ENCODE measurements around the gene MFSD2A. TPM values are rescaled to one million over a fixed set of nuclear protein-coding genes. Genes with fewer than 3 reads are reported as not detected.
A peak's percentile ranks its signal among the peaks of the same experiment; 100 is the strongest.

MFSD2A gene
- total and polyA plus RNA-seq, 10 of the 15 experiments (the other 5 are each of a cell fraction or from before 2014, with no cell fraction given): 0.84 to 30.1 (median 15.2) TPM

GRCh38 chr1:40014812-40015594 is 60.1 kb downstream of the MFSD2A start:
- no peaks in the 10 kb centered on the region for H3K4me1 ChIP-seq (ENCODE audit: control insufficient read depth, insufficient read depth, low read length)
- no peak overlapping the region for H3K4me2 ChIP-seq (ENCODE audit: control insufficient read depth, insufficient read depth)
- no peaks in the 10 kb centered on the region for H3K79me2 ChIP-seq (ENCODE audit: control insufficient read depth, insufficient read depth, low read length)
- WGBS (ENCODE audit: insufficient coverage, insufficient replicate concordance, low lambda C conversion rate, missing lambda C conversion rate): 36% methylated on average over 10 of the region's 10 CpGs
- in situ Hi-C loops (cut with MboI): no loop called here
- ChIA-PET CTCF (interaction anchor here (1.2 to 3.8 kb wide), 4 partner anchors 17 to 103 kb away, joined by 3 to 30 read pairs (median 10); no protein-coding TSS in a partner anchor), SMC1A (ENCODE audit: uncharacterized antibody, unreplicated experiment) (interaction anchor here (1.4 to 1.8 kb wide), 3 partner anchors 16 to 197 kb away, joined by 3 to 5 read pairs (median 4); no protein-coding TSS in a partner anchor), RAD21 (ENCODE audit: unreplicated experiment) (interaction anchor here (0.6 to 1.7 kb wide), 5 partner anchors 11 to 326 kb away, joined by 3 to 6 read pairs (median 4); no protein-coding TSS in a partner anchor), POLR2A (no interaction called here)
- ATAC-seq: peak; percentile 68
- H3K36me3 ChIP-seq (ENCODE audit: control insufficient read depth in 2 of 2, insufficient read depth in 2 of 2, low read length in 1 of 2): no peaks in the 10 kb centered on the region
- TF ChIP-seq RCOR1 (conservative IDR thresholded peaks at IDR 0.05; ENCODE audit: low read depth, low read length) (no peak), PBX3 (IDR thresholded peaks at IDR 0.05; ENCODE audit: insufficient replicate concordance, low read depth, low read length) (peak; percentile 5), GATAD2B (conservative IDR thresholded peaks at IDR 0.05; ENCODE audit: low read depth) (no peak), FOXM1 (IDR thresholded peaks at IDR 0.05; ENCODE audit: low read depth, low read length) (0 out of 2 replicates have a peak, but pooled peaks have one; percentile 23), SMAD5 (IDR thresholded peaks at IDR 0.05; ENCODE audit: low read depth) (no peak), RUNX3 (IDR thresholded peaks at IDR 0.05; ENCODE audit: low read length) (peak; percentile 17; the same call in 1 of the 2 replicates), YBX1 (IDR thresholded peaks at IDR 0.05) (no peak), NFIC (IDR thresholded peaks at IDR 0.05; ENCODE audit: low read depth, low read length) (no peak), BCL3 (IDR thresholded peaks at IDR 0.05; ENCODE audit: borderline replicate concordance, insufficient read depth, low read depth, low read length, poor library complexity, severe bottlenecking) (peak; percentile 81), SMAD1 (IDR thresholded peaks at IDR 0.05; ENCODE audit: low read depth, partially characterized antibody) (no peak), IRF3 (IDR thresholded peaks at IDR 0.05) (no peak), NR2C2 (IDR thresholded peaks at IDR 0.05; ENCODE audit: borderline replicate concordance, control insufficient read depth, insufficient read length, low read depth) (no peak), ZBED1 (IDR thresholded peaks at IDR 0.05; ENCODE audit: borderline replicate concordance) (no peak), STAT1 (conservative IDR thresholded peaks at IDR 0.05) (no peak), RFX5 (IDR thresholded peaks at IDR 0.05; ENCODE audit: low read depth, low read length) (no peak), JUNB (IDR thresholded peaks at IDR 0.05) (peak; percentile 66), RAD51 (IDR thresholded peaks at IDR 0.05) (no peak), USF2 (IDR thresholded peaks at IDR 0.05; ENCODE audit: borderline replicate concordance, low read depth, low read length) (no peak)
- no peak for DNase-seq (ENCODE audit: low read depth, low spot score)
- no peak overlapping the region for H3K9ac ChIP-seq (ENCODE audit: control insufficient read depth, insufficient read depth, low read length)
- no peaks in the 10 kb centered on the region for H3K27me3 ChIP-seq (replicated peaks in 1 of 2; ENCODE audit: control insufficient read depth in 2 of 2, insufficient read depth in 2 of 2, low read length in 1 of 2)
- H2AFZ ChIP-seq (ENCODE audit: control insufficient read depth, low read depth, low read length): no peak overlapping the region
- no peaks in the 10 kb centered on the region for H4K20me1 ChIP-seq (ENCODE audit: control insufficient read depth, insufficient read depth)
- no peaks in the 10 kb centered on the region; the same call in 2 of the 3 replicates for H3K9me3 ChIP-seq (replicated peaks; ENCODE audit: control insufficient read depth, insufficient read depth, low read length)
- no peak overlapping the region for H3K4me3 ChIP-seq
- intact Hi-C loops (cut with micrococcal nuclease; ENCODE audit: unreplicated experiment): no loop called here
- BruUV-seq (replicated peaks): no TSS peak
- H3K27ac ChIP-seq (ENCODE audit: control insufficient read depth, insufficient read depth): no peak overlapping the region
- FAIRE-seq: no peak

All from GM12878 (cell line).